ENCODE measurements around the gene SULT2B1. TPM values are rescaled to one million over a fixed set of nuclear protein-coding genes. Genes with fewer than 3 reads are reported as not detected.
A peak's percentile ranks its signal among the peaks of the same experiment; 100 is the strongest.

Gene SULT2B1
- polyA plus RNA-seq, 1 experiment: 0.12 TPM

GRCh38 chr19:48616491-48617056, 64.6 kb downstream of the SULT2B1 start:
- Histone ChIP-seq H3K27ac (ENCODE audit: low read depth, low read length) (no peak overlapping the region), H3K27me3 (ENCODE audit: control insufficient read depth, insufficient read depth, low read length) (no peaks in the 10 kb centered on the region), H3K9me3 (ENCODE audit: control insufficient read depth, insufficient read depth, low read length) (no peaks in the 10 kb centered on the region; the same call in 1 of the 2 replicates), H3K4me3 (ENCODE audit: low read depth, low read length) (peak overlapping the region; percentile 97)
- ChIA-PET CTCF (no interaction called here), POLR2A (interaction anchor here (0.6 kb wide), 1 partner anchor 280 kb away, joined by 3 read pairs; no protein-coding TSS in a partner anchor)
- DNase-seq (ENCODE audit: low read depth, low spot score): no peak
- no peak for TF ChIP-seq CTCF (IDR thresholded peaks at IDR 0.05; ENCODE audit: low read depth, low read length)

- no peak for TF ChIP-seq CTCF (IDR thresholded peaks at IDR 0.05; ENCODE audit: low read depth, low read length)
- peak overlapping the region; percentile 97 for H3K4me3 ChIP-seq (ENCODE audit: low read depth, low read length)
- H3K9me3 ChIP-seq (ENCODE audit: control insufficient read depth, insufficient read depth, low read length): no peaks in the 10 kb centered on the region; the same call in 1 of the 2 replicates
- no peaks in the 10 kb centered on the region for H3K27me3 ChIP-seq (ENCODE audit: control insufficient read depth, insufficient read depth, low read length)
- ChIA-PET POLR2A (interaction anchor here (0.8 kb wide), 2 partner anchors 9 to 12 kb away, joined by 3 read pairs; no protein-coding TSS in a partner anchor), CTCF (interaction anchor here (0.6 to 0.8 kb wide), 3 partner anchors 8 to 112 kb away, joined by 3 to 7 read pairs (median 3); no protein-coding TSS in a partner anchor)
- peak overlapping the region; percentile 21 for H3K27ac ChIP-seq (ENCODE audit: low read depth, low read length)
- DNase-seq (ENCODE audit: low read depth, low spot score): no peak
Observed at GRCh38 chr19:48617146-48617937, 65.4 kb downstream of the SULT2B1 start.

GRCh38 chr19:48618278-48618915, 66.4 kb downstream of the SULT2B1 start:
- no peak for DNase-seq (ENCODE audit: low read depth, low spot score)
- CTCF ChIA-PET: interaction anchor here (0.7 to 1.2 kb wide), 4 partner anchors 9 to 30 kb away, joined by 3 to 5 read pairs (median 4); no protein-coding TSS in a partner anchor
- Histone ChIP-seq H3K4me3 (ENCODE audit: low read depth, low read length) (peak overlapping the region; percentile 97), H3K27me3 (ENCODE audit: control insufficient read depth, insufficient read depth, low read length) (no peaks in the 10 kb centered on the region), H3K9me3 (ENCODE audit: control insufficient read depth, insufficient read depth, low read length) (no peaks in the 10 kb centered on the region; the same call in 1 of the 2 replicates), H3K27ac (ENCODE audit: low read depth, low read length) (peak overlapping the region; percentile 86)
- POLR2A ChIA-PET: interaction anchor here (0.6 to 1.6 kb wide), 15 partner anchors 9 to 375 kb away, joined by 3 to 25 read pairs (median 5); partner anchors contain the start of genes CA11 and RUVBL2
- no peak for TF ChIP-seq CTCF (IDR thresholded peaks at IDR 0.05; ENCODE audit: low read depth, low read length)

- Histone ChIP-seq H3K9me3 (ENCODE audit: control insufficient read depth, insufficient read depth, low read length) (no peaks in the 10 kb centered on the region; the same call in 1 of the 2 replicates), H3K4me3 (ENCODE audit: low read depth, low read length) (peak within 1 kb of the TSS; percentile 97), H3K27me3 (ENCODE audit: control insufficient read depth, insufficient read depth, low read length) (no peaks in the 10 kb centered on the region), H3K27ac (ENCODE audit: low read depth, low read length) (peak within 1 kb of the TSS; percentile 86)
- CTCF ChIA-PET: interaction anchor here (0.7 to 1.2 kb wide), 3 partner anchors 10 to 31 kb away, joined by 3 to 5 read pairs (median 4); no protein-coding TSS in a partner anchor
- TF ChIP-seq CTCF (IDR thresholded peaks at IDR 0.05; ENCODE audit: low read depth, low read length): no peak
- POLR2A ChIA-PET: interaction anchor here (0.5 to 1.6 kb wide), 25 partner anchors 9 to 598 kb away, joined by 3 to 25 read pairs (median 5); partner anchors contain the start of genes CA11, DBP, GYS1 and RUVBL2
- peak; percentile 100 for DNase-seq (ENCODE audit: low read depth, low spot score)
Observed at GRCh38 chr19:48618916-48619691, 67.1 kb downstream of the SULT2B1 start, which contains the start of the genes RPL18 and SPHK2. TSS of gene RPL18 (minus strand) at chr19:48619178. CDS start at chr19:48619143, 35 bp downstream. TSS of gene SPHK2 (plus strand) at chr19:48619506. CDS start at chr19:48620515, 1,009 bp downstream.
